Measurements from ENCODE around the gene VAV2.

GRCh38 chr9:133893191-133893994 lies 98.7 kb downstream of the VAV2 start:
- TF ChIP-seq TCF12 (IDR thresholded peaks at IDR 0.05; ENCODE audit: low read depth) = no peak
- no peak for TF ChIP-seq EP300 (IDR thresholded peaks at IDR 0.05; ENCODE audit: borderline replicate concordance)
- TF ChIP-seq RAD21 (IDR thresholded peaks at IDR 0.05; ENCODE audit: low read depth) = no peak
- TF ChIP-seq YY1 (IDR thresholded peaks at IDR 0.05; ENCODE audit: low read depth) = no peak
- TF ChIP-seq, protein P1, sequence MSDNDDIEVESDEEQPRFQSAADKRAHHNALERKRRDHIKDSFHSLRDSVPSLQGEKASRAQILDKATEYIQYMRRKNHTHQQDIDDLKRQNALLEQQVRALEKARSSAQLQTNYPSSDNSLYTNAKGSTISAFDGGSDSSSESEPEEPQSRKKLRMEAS (IDR thresholded peaks at IDR 0.05) = no peak
- TF ChIP-seq, protein P2, sequence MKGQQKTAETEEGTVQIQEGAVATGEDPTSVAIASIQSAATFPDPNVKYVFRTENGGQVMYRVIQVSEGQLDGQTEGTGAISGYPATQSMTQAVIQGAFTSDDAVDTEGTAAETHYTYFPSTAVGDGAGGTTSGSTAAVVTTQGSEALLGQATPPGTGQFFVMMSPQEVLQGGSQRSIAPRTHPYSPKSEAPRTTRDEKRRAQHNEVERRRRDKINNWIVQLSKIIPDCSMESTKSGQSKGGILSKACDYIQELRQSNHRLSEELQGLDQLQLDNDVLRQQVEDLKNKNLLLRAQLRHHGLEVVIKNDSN (IDR thresholded peaks at IDR 0.05) = no peak
